ENCODE results near the gene CYP4F3. TPM values are rescaled to one million over a fixed set of nuclear protein-coding genes. Genes with fewer than 3 reads are reported as not detected.

Gene CYP4F3
- total RNA-seq, 1 experiment from 2014 or later, result not detected

GRCh38 chr19:15671891-15672579, 31.3 kb downstream of the CYP4F3 start:
- H4K20me1 ChIP-seq (ENCODE audit: control insufficient read depth, insufficient read depth, insufficient read length), result no peaks in the 10 kb centered on the region
- no peaks in the 10 kb centered on the region for H3K79me1 ChIP-seq (ENCODE audit: insufficient read depth, low read depth, low read length, poor library complexity, severe bottlenecking)
- no peak for DNase-seq
- no peak overlapping the region for H3T11ph ChIP-seq (ENCODE audit: low read length)
- no peak overlapping the region for H2BK12ac ChIP-seq (ENCODE audit: insufficient read length, low read depth, low read length)
- no peak overlapping the region for H3K56ac ChIP-seq (ENCODE audit: insufficient read length, low read depth, low read length)
- H2AFZ ChIP-seq (ENCODE audit: low read length), result no peak overlapping the region
- H3K18ac ChIP-seq (ENCODE audit: insufficient read length, low read depth, low read length), result no peak overlapping the region
- no peak for TF ChIP-seq CTCF (conservative IDR thresholded peaks at IDR 0.05)
- no peak overlapping the region for H3K4ac ChIP-seq (ENCODE audit: low read depth, low read length)
- H4K91ac ChIP-seq (ENCODE audit: insufficient read length, low read depth, low read length), result no peak overlapping the region
- WGBS (ENCODE audit: extremely low coverage, insufficient read length, low lambda C conversion rate), result no CpG with 5 or more reads among the region's 10 CpGs
- H2BK120ac ChIP-seq (ENCODE audit: low read depth, low read length, poor library complexity, severe bottlenecking), result no peak overlapping the region
- H4K5ac ChIP-seq (ENCODE audit: insufficient read length, low read depth, low read length), result no peak overlapping the region
- H3K4me1 ChIP-seq (ENCODE audit: insufficient read depth, low read length), result no peaks in the 10 kb centered on the region
- H2BK5ac ChIP-seq (ENCODE audit: insufficient read length, low read length), result no peak overlapping the region
- Mint-ChIP-seq H3K27ac (no peak overlapping the region), H3K4me1 (no peaks in the 10 kb centered on the region), H3K27me3 (ENCODE audit: low read depth) (peaks cover 1% of the 10 kb centered on the region), H3K9me3 (peaks cover 53 to 59% of the 10 kb centered on the region in 2 experiments), H3K36me3 (ENCODE audit: insufficient read depth in 1 of 3, low read depth in 3 of 3) (peaks cover 9 to 16% (median 10%) of the 10 kb centered on the region in 3 experiments; a peak in 6 of 7 replicates), H3K4me3 (no peak overlapping the region)
- no peak overlapping the region for H3K23ac ChIP-seq (ENCODE audit: insufficient read length, low read depth, low read length)
- H3K14ac ChIP-seq (ENCODE audit: insufficient read depth, low read length), result no peak overlapping the region
- H4K8ac ChIP-seq (replicated peaks; ENCODE audit: insufficient read length, low read depth, low read length), result no peak overlapping the region
- peaks cover 85% of the 10 kb centered on the region for H3K9me3 ChIP-seq (ENCODE audit: control insufficient read depth, low read depth, low read length)
- H3K27ac ChIP-seq (ENCODE audit: insufficient read length, low read depth, low read length), result no peak overlapping the region
- H3K79me2 ChIP-seq (ENCODE audit: insufficient read depth, low read length), result no peaks in the 10 kb centered on the region
- no peaks in the 10 kb centered on the region for H3K27me3 ChIP-seq (ENCODE audit: insufficient read depth, low read length)
- H2BK20ac ChIP-seq (ENCODE audit: low read depth, low read length, poor library complexity, severe bottlenecking), result no peak overlapping the region
- H2AK5ac ChIP-seq (ENCODE audit: insufficient read length, low read length), result no peak overlapping the region
- H3K4me2 ChIP-seq (ENCODE audit: insufficient read depth, insufficient read length, low read length), result no peak overlapping the region
- no peak overlapping the region for H2BK15ac ChIP-seq (ENCODE audit: low read depth, low read length)
- H3K23me2 ChIP-seq (ENCODE audit: insufficient read length, low read depth, low read length, poor library complexity, severe bottlenecking), result no peaks in the 10 kb centered on the region
- H3K9ac ChIP-seq (ENCODE audit: extremely low read depth, insufficient read length, low read length), result no peak overlapping the region

Data from H9 (cell line).